Neural cell (in vitro differentiated cells): ENCODE data around the gene MLKL.

ENCODE experiments used
- CTCF ChIP-seq: fragments of 450-650 bp; IDR thresholded peaks from 2 replicates; pipeline ENCODE4 v1.5.1; 2014; ENCODE audit warnings: antibody characterized with exemption, mild to moderate bottlenecking, moderate library complexity; ENCODE audit not compliant: poor library complexity, severe bottlenecking
- EP300 ChIP-seq: fragments of 450-650 bp; conservative IDR thresholded peaks from 2 replicates; pipeline ENCODE4 v1.6.1; 2014; ENCODE audit warnings: antibody characterized with exemption, mild to moderate bottlenecking, moderate library complexity; ENCODE audit not compliant: poor library complexity, severe bottlenecking
- EZH2 ChIP-seq: fragments of 200-600, 300-800 bp; shearing (Covaris generic), sonication (generic); IDR thresholded peaks from 2 replicates; pipeline ENCODE4 v1.6.1; 2014; ENCODE audit warnings: antibody characterized with exemption, low read length, borderline replicate concordance, mild to moderate bottlenecking; ENCODE audit not compliant: insufficient read depth, poor library complexity, severe bottlenecking
- POLR2AphosphoS5 ChIP-seq: IDR thresholded peaks from 2 replicates; pipeline ENCODE4 v1.6.1; 2012
- RAD21 ChIP-seq: fragments of 450-650 bp; conservative IDR thresholded peaks from 2 replicates; pipeline ENCODE4 v1.6.1; 2014; ENCODE audit warnings: antibody characterized with exemption, mild to moderate bottlenecking, moderate library complexity
- REST ChIP-seq: IDR thresholded peaks from 2 replicates; pipeline ENCODE4 v1.6.1; 2012; ENCODE audit warnings: borderline replicate concordance
- TAF1 ChIP-seq: IDR thresholded peaks from 2 replicates; pipeline ENCODE4 v1.6.1; 2012; ENCODE audit warnings: low read depth

- TF ChIP-seq TAF1 (no peak), CTCF (no peak), EZH2 (no peak), RAD21 (no peak), REST (no peak), POLR2AphosphoS5 (no peak), EP300 (no peak)
Measured at GRCh38 chr16:74742051-74742481, 41.4 kb upstream of the MLKL start.
